Measurements from ENCODE around the gene DUOX2. TPM values are rescaled to one million over a fixed set of nuclear protein-coding genes. Genes with fewer than 3 reads are reported as not detected.
A peak's percentile ranks its signal among the peaks of the same experiment; 100 is the strongest.

The DUOX2 gene
- total RNA-seq, 1 experiment from 2014 or later = 0.30 TPM

DNA sequence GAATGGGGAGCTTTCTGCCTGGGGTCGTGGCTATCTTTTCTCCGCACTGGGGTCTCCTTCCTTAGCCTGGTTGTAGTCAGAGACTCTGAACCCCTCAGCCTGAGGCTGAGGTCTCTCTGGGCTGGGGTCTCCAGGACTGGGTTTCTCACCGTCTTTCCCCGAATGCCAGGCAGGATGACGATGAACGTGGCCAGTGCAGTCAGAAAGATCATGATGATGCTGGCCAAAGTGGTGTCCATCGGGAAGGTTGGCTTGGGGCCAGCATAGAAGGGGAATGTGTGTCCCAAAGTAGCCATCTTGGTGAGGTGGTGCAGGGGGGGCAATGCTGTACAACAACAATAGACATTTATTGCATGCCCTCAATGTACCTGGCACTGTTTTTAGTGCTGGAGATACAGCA is 8.7 kb upstream of the DUOX2 start:
- Mint-ChIP-seq H3K4me1 (ENCODE audit: insufficient read depth, unreplicated experiment) (peaks cover 7% of the 10 kb centered on the region), H3K27me3 (ENCODE audit: insufficient read depth, unreplicated experiment) (peaks cover 21% of the 10 kb centered on the region), H3K9me3 (ENCODE audit: unreplicated experiment) (no peaks in the 10 kb centered on the region), H3K36me3 (ENCODE audit: insufficient read depth, unreplicated experiment) (no peaks in the 10 kb centered on the region), H3K27ac (ENCODE audit: low read depth, unreplicated experiment) (no peak overlapping the region), H3K4me3 (ENCODE audit: unreplicated experiment) (no peak overlapping the region)
- TF ChIP-seq, protein P1, sequence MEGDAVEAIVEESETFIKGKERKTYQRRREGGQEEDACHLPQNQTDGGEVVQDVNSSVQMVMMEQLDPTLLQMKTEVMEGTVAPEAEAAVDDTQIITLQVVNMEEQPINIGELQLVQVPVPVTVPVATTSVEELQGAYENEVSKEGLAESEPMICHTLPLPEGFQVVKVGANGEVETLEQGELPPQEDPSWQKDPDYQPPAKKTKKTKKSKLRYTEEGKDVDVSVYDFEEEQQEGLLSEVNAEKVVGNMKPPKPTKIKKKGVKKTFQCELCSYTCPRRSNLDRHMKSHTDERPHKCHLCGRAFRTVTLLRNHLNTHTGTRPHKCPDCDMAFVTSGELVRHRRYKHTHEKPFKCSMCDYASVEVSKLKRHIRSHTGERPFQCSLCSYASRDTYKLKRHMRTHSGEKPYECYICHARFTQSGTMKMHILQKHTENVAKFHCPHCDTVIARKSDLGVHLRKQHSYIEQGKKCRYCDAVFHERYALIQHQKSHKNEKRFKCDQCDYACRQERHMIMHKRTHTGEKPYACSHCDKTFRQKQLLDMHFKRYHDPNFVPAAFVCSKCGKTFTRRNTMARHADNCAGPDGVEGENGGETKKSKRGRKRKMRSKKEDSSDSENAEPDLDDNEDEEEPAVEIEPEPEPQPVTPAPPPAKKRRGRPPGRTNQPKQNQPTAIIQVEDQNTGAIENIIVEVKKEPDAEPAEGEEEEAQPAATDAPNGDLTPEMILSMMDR (IDR thresholded peaks at IDR 0.05; ENCODE audit: unreplicated experiment) = no peak
- intact Hi-C loops (cut with micrococcal nuclease) = no loop called here
- POLR2A ChIA-PET = no interaction called here
- BruUV-seq (replicated peaks) = no TSS peak
- DNase-seq (ENCODE audit: unreplicated experiment) = no peak
- CTCF ChIA-PET = interaction anchor here (2.4 to 6.5 kb wide), 3 partner anchors 23 to 82 kb away, joined by 7 to 93 read pairs (median 13); no protein-coding TSS in a partner anchor

DNA sequence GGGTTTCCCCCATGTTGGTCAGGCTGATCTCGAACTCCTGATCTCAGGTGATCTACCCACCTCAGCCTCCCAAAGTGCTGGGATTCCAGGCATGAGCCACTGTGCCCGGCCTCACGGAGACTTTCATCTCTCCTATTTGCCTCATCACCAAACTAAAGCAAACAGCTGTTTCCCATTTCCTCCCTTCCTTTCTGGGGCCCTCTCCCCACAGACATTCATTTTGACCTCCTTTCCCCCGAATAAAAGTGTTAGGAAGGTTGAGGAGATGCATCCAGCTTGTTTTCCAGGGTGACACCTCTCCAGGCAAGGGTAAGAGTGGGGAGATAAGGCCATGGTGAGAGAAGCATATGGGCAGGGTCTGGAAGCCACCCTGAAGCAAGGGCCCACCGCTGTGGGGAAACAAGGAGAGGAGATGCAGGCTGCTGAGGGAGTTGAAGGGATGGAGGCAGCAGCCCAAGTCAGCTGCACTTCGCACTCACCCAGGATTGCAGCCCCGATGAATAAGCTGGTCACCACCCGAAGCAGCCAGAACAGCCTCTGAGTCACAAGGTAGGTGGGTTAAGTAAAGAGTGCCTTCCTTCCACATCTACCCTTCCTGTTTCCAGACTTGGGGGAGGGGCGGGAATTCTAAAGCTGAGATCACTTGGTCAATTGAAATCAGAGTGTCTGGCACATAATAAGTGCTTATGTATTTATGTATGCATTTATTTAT is 7.9 kb upstream of the DUOX2 start:
- ChIA-PET POLR2A (no interaction called here), CTCF (interaction anchor here (0.6 to 4.2 kb wide), 9 partner anchors 8 to 277 kb away, joined by 3 to 43 read pairs (median 6); partner anchors contain the start of genes DUOX1 and DUOXA1)
- no peaks in the 10 kb centered on the region for H3K36me3 Mint-ChIP-seq (ENCODE audit: insufficient read depth, unreplicated experiment)
- intact Hi-C loops (cut with micrococcal nuclease) = no loop called here
- H3K4me1 Mint-ChIP-seq (ENCODE audit: insufficient read depth, unreplicated experiment) = peaks cover 7% of the 10 kb centered on the region
- no peak overlapping the region for H3K27ac Mint-ChIP-seq (ENCODE audit: low read depth, unreplicated experiment)
- no peak overlapping the region for H3K4me3 Mint-ChIP-seq (ENCODE audit: unreplicated experiment)
- no peaks in the 10 kb centered on the region for H3K9me3 Mint-ChIP-seq (ENCODE audit: unreplicated experiment)
- TF ChIP-seq, protein P1 (IDR thresholded peaks at IDR 0.05; ENCODE audit: unreplicated experiment) = no peak
- DNase-seq (ENCODE audit: unreplicated experiment) = peak; percentile 72
- peaks cover 21% of the 10 kb centered on the region for H3K27me3 Mint-ChIP-seq (ENCODE audit: insufficient read depth, unreplicated experiment)
- no TSS peak for BruUV-seq (replicated peaks)

DNA sequence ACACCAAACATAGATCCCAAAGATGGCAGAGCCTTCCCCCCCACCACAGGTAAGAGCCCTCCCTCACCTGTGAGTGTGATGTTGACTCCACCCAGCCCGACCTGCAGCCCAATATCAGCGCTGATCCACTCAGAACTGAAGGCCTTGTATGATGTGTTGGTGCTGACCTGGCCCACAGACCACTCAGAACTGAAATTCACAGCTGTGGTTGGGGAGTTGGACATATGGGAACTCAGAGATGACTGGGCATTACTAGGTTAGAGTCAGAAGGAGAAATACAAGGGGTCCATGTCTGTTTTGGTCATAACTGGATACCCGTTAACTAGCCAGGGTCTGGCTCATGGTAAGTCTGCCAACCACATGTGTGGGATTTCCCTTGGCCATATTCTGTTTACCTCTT is 7.0 kb upstream of the DUOX2 start:
- H3K4me3 Mint-ChIP-seq (ENCODE audit: unreplicated experiment) = no peak overlapping the region
- no peak overlapping the region for H3K27ac Mint-ChIP-seq (ENCODE audit: low read depth, unreplicated experiment)
- H3K9me3 Mint-ChIP-seq (ENCODE audit: unreplicated experiment) = no peaks in the 10 kb centered on the region
- DNase-seq (ENCODE audit: unreplicated experiment) = no peak
- TF ChIP-seq, protein P1 (IDR thresholded peaks at IDR 0.05; ENCODE audit: unreplicated experiment) = no peak
- ChIA-PET CTCF (interaction anchor here (0.6 to 4.2 kb wide), 7 partner anchors 9 to 278 kb away, joined by 3 to 43 read pairs (median 5); partner anchors contain the start of genes DUOX1 and DUOXA1), POLR2A (no interaction called here)
- intact Hi-C loops (cut with micrococcal nuclease) = no loop called here
- BruUV-seq (replicated peaks) = no TSS peak
- H3K4me1 Mint-ChIP-seq (ENCODE audit: insufficient read depth, unreplicated experiment) = peaks cover 7% of the 10 kb centered on the region
- H3K27me3 Mint-ChIP-seq (ENCODE audit: insufficient read depth, unreplicated experiment) = peaks cover 15% of the 10 kb centered on the region
- H3K36me3 Mint-ChIP-seq (ENCODE audit: insufficient read depth, unreplicated experiment) = no peaks in the 10 kb centered on the region

GRCh38 chr15:45120081-45120972 is 6.4 kb upstream of the DUOX2 start:
- Mint-ChIP-seq H3K4me1 (ENCODE audit: insufficient read depth, unreplicated experiment) (peaks cover 7% of the 10 kb centered on the region), H3K27ac (ENCODE audit: low read depth, unreplicated experiment) (no peak overlapping the region), H3K9me3 (ENCODE audit: unreplicated experiment) (no peaks in the 10 kb centered on the region), H3K36me3 (ENCODE audit: insufficient read depth, unreplicated experiment) (no peaks in the 10 kb centered on the region), H3K4me3 (ENCODE audit: unreplicated experiment) (no peak overlapping the region), H3K27me3 (ENCODE audit: insufficient read depth, unreplicated experiment) (peaks cover 13% of the 10 kb centered on the region)
- TF ChIP-seq, protein P1 (IDR thresholded peaks at IDR 0.05; ENCODE audit: unreplicated experiment) = no peak
- no TSS peak for BruUV-seq (replicated peaks)
- DNase-seq (ENCODE audit: unreplicated experiment) = no peak
- CTCF ChIA-PET = interaction anchor here (0.5 to 4.2 kb wide), 7 partner anchors 10 to 293 kb away, joined by 3 to 43 read pairs (median 5); partner anchors contain the start of genes DUOX1 and DUOXA1
- POLR2A ChIA-PET = no interaction called here
- intact Hi-C loops (cut with micrococcal nuclease) = no loop called here
